NCI-H1694 treated with DMSO at 0.1 percent for 48 hours (cell line): ENCODE data around the gene ECHDC3.

Experiments
- DNase-seq: peaks from one replicate; lab custom pipeline; 2025; lab: John Stamatoyannopoulos, UW

ECHDC3 gene

GRCh38 chr10:11750420-11750819 lies 8.2 kb downstream of the ECHDC3 start:
- DNase-seq = no peak

- DNase-seq = no peak
Measured at GRCh38 chr10:11754173-11754572, 12.0 kb downstream of the ECHDC3 start.

GRCh38 chr10:11754620-11755019 lies 12.4 kb downstream of the ECHDC3 start:
- no peak for DNase-seq

GRCh38 chr10:11755512-11756263 lies 13.5 kb downstream of the ECHDC3 start:
- DNase-seq = no peak

GRCh38 chr10:11756766-11757315 lies 14.7 kb downstream of the ECHDC3 start:
- no peak for DNase-seq

- DNase-seq = peak; percentile 22
Measured at GRCh38 chr10:11757454-11757820, 15.3 kb downstream of the ECHDC3 start.

GRCh38 chr10:11757821-11758463 lies 15.8 kb downstream of the ECHDC3 start:
- peak; percentile 57 for DNase-seq

- no peak for DNase-seq
Measured at GRCh38 chr10:11758527-11759236, 16.5 kb downstream of the ECHDC3 start.

GRCh38 chr10:11759347-11759746 lies 17.2 kb downstream of the ECHDC3 start:
- DNase-seq = no peak

GRCh38 chr10:11760151-11760550 lies 18.0 kb downstream of the ECHDC3 start:
- DNase-seq = no peak

GRCh38 chr10:11760861-11761260 lies 18.7 kb downstream of the ECHDC3 start:
- DNase-seq = no peak

- no peak for DNase-seq
Measured at GRCh38 chr10:11761431-11761830, 19.2 kb downstream of the ECHDC3 start.

- DNase-seq = no peak
Measured at GRCh38 chr10:11762706-11763500, 20.7 kb downstream of the ECHDC3 start.

GRCh38 chr10:11763501-11763861 lies 21.3 kb downstream of the ECHDC3 start:
- DNase-seq = no peak

- no peak for DNase-seq
Measured at GRCh38 chr10:11765141-11765540, 23.0 kb downstream of the ECHDC3 start.

- no peak for DNase-seq
Measured at GRCh38 chr10:11772575-11773288, 30.6 kb downstream of the ECHDC3 start.

GRCh38 chr10:11773761-11774441 lies 31.7 kb downstream of the ECHDC3 start:
- no peak for DNase-seq

GRCh38 chr10:11775412-11775811 lies 33.2 kb downstream of the ECHDC3 start:
- DNase-seq = no peak

- no peak for DNase-seq
Measured at GRCh38 chr10:11776080-11776479, 33.9 kb downstream of the ECHDC3 start.

- DNase-seq = no peak
Measured at GRCh38 chr10:11781114-11781513, 38.9 kb downstream of the ECHDC3 start.
